Measurements from ENCODE around the gene CLCC1. TPM values are rescaled to one million over a fixed set of nuclear protein-coding genes. Genes with fewer than 3 reads are reported as not detected.
A peak's percentile ranks its signal among the peaks of the same experiment; 100 is the strongest.

The CLCC1 gene
- polyA plus RNA-seq, 1 donor (not counting 4 experiments of a cell fraction or from before 2014, with no cell fraction given): 23.4 TPM

DNA sequence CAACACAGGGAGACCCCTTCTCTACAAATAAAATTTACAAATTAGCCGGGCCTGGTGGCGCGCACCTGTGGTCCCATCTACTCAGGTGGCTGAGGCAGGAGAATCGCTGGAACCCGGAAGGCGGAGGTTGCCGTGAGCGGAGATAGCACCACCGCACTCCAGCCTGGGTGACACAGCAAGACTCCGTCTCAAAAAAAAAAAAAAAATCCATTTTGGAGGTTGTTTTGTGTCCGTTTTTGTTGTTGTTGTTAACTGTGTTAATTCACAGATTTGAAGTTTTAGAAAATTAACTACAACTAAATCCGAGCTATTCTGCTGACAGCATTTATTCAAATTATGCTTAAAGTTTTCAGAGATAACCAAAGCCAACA is 618 bp downstream of the CLCC1 start:
- Histone ChIP-seq H3K9me3 (ENCODE audit: control insufficient read depth, low read depth, low read length) (no peaks in the 10 kb centered on the region), H3K27me3 (ENCODE audit: control insufficient read depth, extremely low read depth, insufficient read depth, low read length) (no peaks in the 10 kb centered on the region), H3K36me3 (ENCODE audit: control insufficient read depth in 2 of 2, extremely low read depth in 1 of 2, insufficient read depth in 2 of 2, low read length in 2 of 2) (peaks cover 3% of the 10 kb centered on the region in 2 experiments), H3K79me2 (ENCODE audit: control insufficient read depth, insufficient read depth, low read length) (peaks cover 28% of the 10 kb centered on the region), H3K4me1 (ENCODE audit: control insufficient read depth, extremely low read depth, insufficient read depth, low read length) (peaks cover 9% of the 10 kb centered on the region), H2AFZ (ENCODE audit: control insufficient read depth, low read length) (peak overlapping the region; percentile 65), H3K9me1 (ENCODE audit: control insufficient read depth, extremely low read depth, insufficient read depth, low read length) (no peaks in the 10 kb centered on the region), H3K4me3 (ENCODE audit: control insufficient read depth in 2 of 3, extremely low read depth in 1 of 3, insufficient read depth in 2 of 3, low read depth in 1 of 3, low read length in 3 of 3) (peak overlapping the region; percentile 65 to 72 (median 70)), H3K27ac (ENCODE audit: control insufficient read depth, insufficient read depth, low read length) (peak overlapping the region; percentile 85), H4K20me1 (ENCODE audit: control insufficient read depth, extremely low read depth, insufficient read depth, low read length) (no peaks in the 10 kb centered on the region), H3K4me2 (ENCODE audit: control insufficient read depth, extremely low read depth, insufficient read depth, low read depth, low read length) (peak overlapping the region; percentile 84), H3K9ac (ENCODE audit: control insufficient read depth, extremely low read depth, insufficient read depth, low read length) (peak overlapping the region; percentile 87)
- TF ChIP-seq EZH2 (IDR thresholded peaks at IDR 0.05; ENCODE audit: low read length): no peak
- TF ChIP-seq, protein P1, sequence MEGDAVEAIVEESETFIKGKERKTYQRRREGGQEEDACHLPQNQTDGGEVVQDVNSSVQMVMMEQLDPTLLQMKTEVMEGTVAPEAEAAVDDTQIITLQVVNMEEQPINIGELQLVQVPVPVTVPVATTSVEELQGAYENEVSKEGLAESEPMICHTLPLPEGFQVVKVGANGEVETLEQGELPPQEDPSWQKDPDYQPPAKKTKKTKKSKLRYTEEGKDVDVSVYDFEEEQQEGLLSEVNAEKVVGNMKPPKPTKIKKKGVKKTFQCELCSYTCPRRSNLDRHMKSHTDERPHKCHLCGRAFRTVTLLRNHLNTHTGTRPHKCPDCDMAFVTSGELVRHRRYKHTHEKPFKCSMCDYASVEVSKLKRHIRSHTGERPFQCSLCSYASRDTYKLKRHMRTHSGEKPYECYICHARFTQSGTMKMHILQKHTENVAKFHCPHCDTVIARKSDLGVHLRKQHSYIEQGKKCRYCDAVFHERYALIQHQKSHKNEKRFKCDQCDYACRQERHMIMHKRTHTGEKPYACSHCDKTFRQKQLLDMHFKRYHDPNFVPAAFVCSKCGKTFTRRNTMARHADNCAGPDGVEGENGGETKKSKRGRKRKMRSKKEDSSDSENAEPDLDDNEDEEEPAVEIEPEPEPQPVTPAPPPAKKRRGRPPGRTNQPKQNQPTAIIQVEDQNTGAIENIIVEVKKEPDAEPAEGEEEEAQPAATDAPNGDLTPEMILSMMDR (optimal IDR thresholded peaks at IDR 0.05 in 1 of 3, IDR thresholded peaks at IDR 0.05 in 1 of 3, conservative IDR thresholded peaks at IDR 0.05 in 1 of 3; ENCODE audit: extremely low read depth in 1 of 3, insufficient read depth in 2 of 3, low read length in 3 of 3): no peak
- DNase-seq (ENCODE audit: low read depth, low spot score): no peak
- dilution Hi-C loops (cut with MboI; ENCODE audit: extremely low pct_ligation_motif_present, low sequenced_read_pairs): no loop called here
- no peak for FAIRE-seq

DNA sequence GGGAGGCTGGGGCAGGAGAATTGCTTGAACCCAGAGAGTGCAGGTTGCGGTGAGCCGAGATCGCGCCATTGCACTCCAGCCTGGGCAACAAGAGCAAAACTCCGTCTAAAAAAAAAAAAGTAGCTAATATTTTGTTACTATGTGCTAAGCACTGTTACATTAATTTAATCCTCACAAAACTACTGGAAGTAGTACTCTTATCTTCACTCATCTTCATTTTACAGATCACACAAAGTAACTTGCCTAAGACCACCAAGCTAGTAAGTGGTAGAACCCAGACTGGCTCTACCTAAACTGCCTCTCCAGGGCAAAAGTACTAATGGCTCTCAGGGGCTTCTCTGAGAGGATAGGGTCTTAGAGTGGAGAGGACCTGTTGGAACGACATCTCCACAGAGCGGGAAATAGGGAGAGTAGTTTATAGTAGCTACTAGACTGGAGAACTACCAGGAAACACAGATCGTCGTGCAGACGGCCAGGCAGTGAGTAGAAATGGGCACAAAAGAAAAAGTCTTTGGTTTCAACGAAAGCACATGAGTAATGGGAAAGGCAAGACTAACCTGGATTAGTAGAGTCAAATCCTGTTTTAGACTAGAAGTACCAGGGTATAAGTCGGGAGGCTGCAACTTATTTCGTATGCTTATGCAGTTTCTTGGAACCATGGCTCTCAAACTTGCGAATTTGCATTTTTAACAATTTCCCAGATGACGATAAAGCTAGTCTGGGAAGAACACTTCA is 1.4 kb downstream of the CLCC1 start:
- no peak for DNase-seq (ENCODE audit: low read depth, low spot score)
- peaks cover 9% of the 10 kb centered on the region for H3K4me1 ChIP-seq (ENCODE audit: control insufficient read depth, extremely low read depth, insufficient read depth, low read length)
- H3K9me1 ChIP-seq (ENCODE audit: control insufficient read depth, extremely low read depth, insufficient read depth, low read length): no peaks in the 10 kb centered on the region
- peak overlapping the region; percentile 65 to 72 (median 70) for H3K4me3 ChIP-seq (ENCODE audit: control insufficient read depth in 2 of 3, extremely low read depth in 1 of 3, insufficient read depth in 2 of 3, low read depth in 1 of 3, low read length in 3 of 3)
- H3K4me2 ChIP-seq (ENCODE audit: control insufficient read depth, extremely low read depth, insufficient read depth, low read depth, low read length): peak overlapping the region; percentile 84
- TF ChIP-seq EZH2 (IDR thresholded peaks at IDR 0.05; ENCODE audit: low read length): no peak
- TF ChIP-seq, protein P1 (optimal IDR thresholded peaks at IDR 0.05 in 1 of 3, IDR thresholded peaks at IDR 0.05 in 1 of 3, conservative IDR thresholded peaks at IDR 0.05 in 1 of 3; ENCODE audit: extremely low read depth in 1 of 3, insufficient read depth in 2 of 3, low read length in 3 of 3): no peak
- peaks cover 3% of the 10 kb centered on the region in 2 experiments for H3K36me3 ChIP-seq (ENCODE audit: control insufficient read depth in 2 of 2, extremely low read depth in 1 of 2, insufficient read depth in 2 of 2, low read length in 2 of 2)
- H3K9me3 ChIP-seq (ENCODE audit: control insufficient read depth, low read depth, low read length): no peaks in the 10 kb centered on the region
- no peaks in the 10 kb centered on the region for H3K27me3 ChIP-seq (ENCODE audit: control insufficient read depth, extremely low read depth, insufficient read depth, low read length)
- dilution Hi-C loops (cut with MboI; ENCODE audit: extremely low pct_ligation_motif_present, low sequenced_read_pairs): no loop called here
- peak overlapping the region; percentile 85 for H3K27ac ChIP-seq (ENCODE audit: control insufficient read depth, insufficient read depth, low read length)
- FAIRE-seq: no peak
- peak overlapping the region; percentile 87 for H3K9ac ChIP-seq (ENCODE audit: control insufficient read depth, extremely low read depth, insufficient read depth, low read length)
- H3K79me2 ChIP-seq (ENCODE audit: control insufficient read depth, insufficient read depth, low read length): peaks cover 32% of the 10 kb centered on the region
- peak overlapping the region; percentile 65 for H2AFZ ChIP-seq (ENCODE audit: control insufficient read depth, low read length)
- H4K20me1 ChIP-seq (ENCODE audit: control insufficient read depth, extremely low read depth, insufficient read depth, low read length): no peaks in the 10 kb centered on the region

Data from keratinocyte (primary cell).